ENCODE measurements around the gene SLAMF9. TPM values are rescaled to one million over a fixed set of nuclear protein-coding genes. Genes with fewer than 3 reads are reported as not detected.

Gene SLAMF9
- total RNA-seq, 2 donors from 2014 or later: not detected

DNA sequence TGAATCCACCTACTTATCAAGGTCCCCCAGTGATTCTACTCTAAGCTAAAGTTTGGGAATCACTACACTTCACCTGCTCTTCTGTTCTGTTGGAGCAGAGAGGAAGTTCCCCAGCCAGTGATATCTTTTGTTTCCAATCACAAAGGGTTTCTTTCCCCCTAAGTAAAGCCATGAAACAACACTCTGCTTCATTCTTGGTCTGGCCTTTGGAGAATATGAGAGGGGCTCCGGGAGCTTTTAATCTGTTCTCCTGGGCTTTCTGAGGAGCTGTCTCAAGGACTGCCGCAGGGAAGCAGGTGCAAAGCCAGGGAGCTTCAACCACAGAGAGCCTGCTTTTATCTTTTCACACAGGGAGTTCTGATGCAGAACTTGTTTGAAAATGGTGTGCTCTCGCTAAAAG lies 10.1 kb upstream of the SLAMF9 start:
- Mint-ChIP-seq H3K4me1 (no peaks in the 10 kb centered on the region), H3K9me3 (no peaks in the 10 kb centered on the region), H3K4me3 (no peak overlapping the region), H3K36me3 (ENCODE audit: low read depth) (no peaks in the 10 kb centered on the region), H3K27ac (no peak overlapping the region), H3K27me3 (peaks cover 29% of the 10 kb centered on the region)
- no peak for ATAC-seq (replicated peaks)

- Mint-ChIP-seq H3K9me3 (no peaks in the 10 kb centered on the region), H3K27me3 (peaks cover 16% of the 10 kb centered on the region), H3K36me3 (ENCODE audit: low read depth) (no peaks in the 10 kb centered on the region), H3K4me1 (peaks cover 5% of the 10 kb centered on the region), H3K4me3 (no peak overlapping the region), H3K27ac (no peak overlapping the region)
- no peak for ATAC-seq (replicated peaks)
These were observed 8.1 kb upstream of the SLAMF9 start for GRCh38 chr1:159962176-159962575.

DNA sequence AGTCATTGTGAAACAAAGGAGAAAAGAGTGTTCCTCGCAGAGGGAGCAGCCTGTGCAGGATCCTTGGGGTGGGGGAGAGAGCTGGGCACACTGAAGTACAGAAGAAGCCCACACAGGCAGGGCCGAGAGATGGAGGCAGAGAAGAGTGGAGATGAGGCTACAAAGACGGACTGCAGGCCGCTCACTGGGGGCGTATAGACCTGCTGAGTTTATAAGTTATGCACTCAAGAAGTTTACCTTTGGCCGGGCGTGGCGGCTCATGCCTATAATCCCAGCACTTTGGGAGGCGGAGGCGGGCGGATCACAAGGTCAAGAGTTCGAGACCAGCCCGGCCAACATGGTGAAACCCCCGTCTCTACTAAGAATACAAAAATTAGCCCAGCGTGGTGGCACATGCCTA lies 7.6 kb upstream of the SLAMF9 start:
- no peaks in the 10 kb centered on the region for H3K36me3 Mint-ChIP-seq (ENCODE audit: low read depth)
- no peak overlapping the region for H3K4me3 Mint-ChIP-seq
- no peak for ATAC-seq (replicated peaks)
- H3K9me3 Mint-ChIP-seq: no peaks in the 10 kb centered on the region
- peaks cover 16% of the 10 kb centered on the region for H3K27me3 Mint-ChIP-seq
- H3K4me1 Mint-ChIP-seq: peaks cover 5% of the 10 kb centered on the region
- H3K27ac Mint-ChIP-seq: no peak overlapping the region

- no peak overlapping the region for H3K4me3 Mint-ChIP-seq
- peaks cover 16% of the 10 kb centered on the region for H3K27me3 Mint-ChIP-seq
- peaks cover 5% of the 10 kb centered on the region for H3K4me1 Mint-ChIP-seq
- no peak overlapping the region for H3K27ac Mint-ChIP-seq
- H3K36me3 Mint-ChIP-seq (ENCODE audit: low read depth): no peaks in the 10 kb centered on the region
- H3K9me3 Mint-ChIP-seq: no peaks in the 10 kb centered on the region
- no peak for ATAC-seq (replicated peaks)
These were observed 6.8 kb upstream of the SLAMF9 start for GRCh38 chr1:159960721-159961381.

DNA sequence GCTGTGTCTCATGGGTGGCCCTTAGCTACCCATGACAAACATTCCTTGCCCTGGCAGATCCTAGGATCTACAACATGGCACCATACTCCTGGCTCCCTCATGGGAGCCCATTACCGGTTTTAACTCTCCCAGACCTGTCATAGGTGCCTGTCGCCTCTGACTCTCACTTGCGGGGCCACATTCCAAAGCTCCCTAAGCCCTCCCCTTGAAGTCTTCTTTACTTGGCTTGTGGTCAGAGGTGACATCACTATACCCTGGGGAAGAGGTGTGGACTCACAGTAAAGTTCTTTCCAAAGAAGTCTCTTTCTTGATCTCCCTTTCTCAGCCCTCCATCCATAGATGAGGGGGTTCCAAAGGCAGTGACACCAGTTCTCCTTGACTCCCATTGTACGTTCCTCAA lies 5.4 kb upstream of the SLAMF9 start:
- Mint-ChIP-seq H3K4me1 (peaks cover 5% of the 10 kb centered on the region), H3K27ac (no peak overlapping the region), H3K4me3 (no peak overlapping the region), H3K9me3 (no peaks in the 10 kb centered on the region), H3K27me3 (peaks cover 9% of the 10 kb centered on the region), H3K36me3 (ENCODE audit: low read depth) (no peaks in the 10 kb centered on the region)
- ATAC-seq (replicated peaks): no peak

DNA sequence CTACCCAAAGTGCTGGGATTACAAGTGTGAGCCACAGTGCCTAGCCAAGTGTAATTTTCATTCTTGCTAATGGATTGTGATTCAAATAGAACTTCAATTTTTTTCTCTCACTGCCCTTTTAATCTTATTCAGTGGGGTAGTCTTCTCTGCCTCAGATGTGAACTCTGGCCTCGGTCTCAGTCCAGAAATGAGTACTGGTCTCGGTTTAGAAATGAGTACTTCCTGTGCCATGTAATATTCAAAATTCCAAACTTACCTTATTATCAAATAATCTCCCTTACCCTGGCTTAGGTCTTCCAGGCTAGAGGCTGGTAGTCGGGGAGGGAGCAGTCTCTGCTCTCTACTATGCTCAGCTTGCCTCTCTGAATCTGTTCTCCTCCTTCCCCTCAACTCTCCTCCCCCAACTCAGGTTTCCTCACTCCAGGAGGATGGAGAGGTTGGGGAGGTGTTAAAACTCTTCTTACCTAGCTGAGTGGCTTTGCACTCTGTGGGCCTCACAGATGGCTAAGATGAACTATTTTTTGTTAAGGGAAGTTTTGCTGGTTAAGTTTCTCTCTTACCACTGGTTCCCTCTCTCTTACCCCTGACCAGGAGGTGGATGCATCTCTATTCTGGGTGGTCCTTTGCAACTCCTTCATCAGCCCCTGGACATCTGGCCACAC lies 4.8 kb upstream of the SLAMF9 start:
- Mint-ChIP-seq H3K27me3 (peaks cover 14% of the 10 kb centered on the region), H3K4me3 (no peak overlapping the region), H3K36me3 (ENCODE audit: low read depth) (no peaks in the 10 kb centered on the region), H3K9me3 (no peaks in the 10 kb centered on the region), H3K27ac (no peak overlapping the region), H3K4me1 (peaks cover 5% of the 10 kb centered on the region)
- ATAC-seq (replicated peaks): peak; percentile 86

DNA sequence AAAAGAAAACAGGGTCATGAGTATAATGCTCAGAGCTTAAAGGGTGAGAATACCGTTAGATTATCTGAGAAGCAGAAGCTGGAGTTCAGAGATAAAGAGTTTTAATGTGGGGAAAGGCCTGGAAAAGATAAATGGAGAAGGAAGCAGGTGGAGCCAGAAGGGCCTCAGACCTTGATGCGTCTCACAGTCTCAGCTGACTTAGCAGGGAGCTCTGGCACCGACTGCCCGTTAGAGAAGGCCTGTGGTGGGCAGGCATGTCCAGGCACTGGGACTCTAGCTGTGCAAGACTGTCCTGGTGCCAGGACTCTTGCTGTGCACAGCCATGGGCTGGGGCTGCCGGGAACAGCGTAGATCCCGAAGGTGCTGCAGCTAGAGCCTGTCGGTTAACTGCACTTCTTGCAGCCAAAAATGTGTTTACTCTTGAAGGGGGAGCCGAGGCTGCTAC lies 3.8 kb upstream of the SLAMF9 start:
- H3K36me3 Mint-ChIP-seq (ENCODE audit: low read depth): no peaks in the 10 kb centered on the region
- H3K9me3 Mint-ChIP-seq: no peaks in the 10 kb centered on the region
- H3K4me1 Mint-ChIP-seq: peaks cover 5% of the 10 kb centered on the region
- no peak overlapping the region for H3K27ac Mint-ChIP-seq
- ATAC-seq (replicated peaks): no peak
- peaks cover 21% of the 10 kb centered on the region for H3K27me3 Mint-ChIP-seq
- no peak overlapping the region for H3K4me3 Mint-ChIP-seq

GRCh38 chr1:159955456-159955855 lies 1.4 kb upstream of the SLAMF9 start:
- no peak for ATAC-seq (replicated peaks)
- Mint-ChIP-seq H3K36me3 (ENCODE audit: low read depth) (no peaks in the 10 kb centered on the region), H3K27ac (no peak overlapping the region), H3K4me1 (peaks cover 5% of the 10 kb centered on the region), H3K4me3 (no peak overlapping the region), H3K9me3 (no peaks in the 10 kb centered on the region), H3K27me3 (peaks cover 36% of the 10 kb centered on the region)

DNA sequence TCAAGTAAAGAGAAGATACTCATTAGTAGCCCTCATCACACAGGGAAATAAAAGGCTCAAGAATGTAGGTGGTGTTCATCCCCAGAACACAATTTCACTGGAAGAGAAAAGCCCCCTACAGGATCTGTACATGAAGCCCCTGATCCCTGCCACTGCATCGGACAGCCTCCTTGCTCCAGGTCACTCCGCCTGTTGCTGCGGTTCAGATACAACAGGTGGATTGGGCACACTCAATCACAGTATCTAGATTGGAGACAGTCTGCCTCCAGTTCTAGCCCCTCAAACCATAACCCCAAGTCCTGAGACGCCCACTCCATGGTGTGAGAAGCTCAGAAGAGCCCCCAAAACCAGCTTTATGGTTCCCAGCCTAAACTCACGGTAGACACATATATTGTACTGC lies 1.1 kb downstream of the SLAMF9 start:
- no peaks in the 10 kb centered on the region for H3K9me3 Mint-ChIP-seq
- peaks cover 32% of the 10 kb centered on the region for H3K27me3 Mint-ChIP-seq
- ATAC-seq (replicated peaks): no peak

GRCh38 chr1:159951551-159951950 lies 2.5 kb downstream of the SLAMF9 start:
- Mint-ChIP-seq H3K27me3 (peaks cover 32% of the 10 kb centered on the region), H3K27ac (no peak overlapping the region), H3K4me1 (no peaks in the 10 kb centered on the region), H3K4me3 (no peak overlapping the region), H3K9me3 (no peaks in the 10 kb centered on the region), H3K36me3 (ENCODE audit: low read depth) (no peaks in the 10 kb centered on the region)
- ATAC-seq (replicated peaks): no peak

More for the DNA sequence above, 1.1 kb downstream of the SLAMF9 start:
- H3K36me3 Mint-ChIP-seq (ENCODE audit: low read depth): no peaks in the 10 kb centered on the region
- H3K4me3 Mint-ChIP-seq: no peak overlapping the region
- no peak overlapping the region for H3K27ac Mint-ChIP-seq
- H3K4me1 Mint-ChIP-seq: no peaks in the 10 kb centered on the region

- Mint-ChIP-seq H3K36me3 (ENCODE audit: low read depth) (no peaks in the 10 kb centered on the region), H3K27me3 (peaks cover 29% of the 10 kb centered on the region)
- ATAC-seq (replicated peaks): no peak
These were observed 3.0 kb downstream of the SLAMF9 start for GRCh38 chr1:159951016-159951415.

GRCh38 chr1:159949981-159950381 lies 4.1 kb downstream of the SLAMF9 start:
- Mint-ChIP-seq H3K27ac (no peak overlapping the region), H3K4me3 (no peak overlapping the region), H3K4me1 (peaks cover 6% of the 10 kb centered on the region), H3K36me3 (ENCODE audit: low read depth) (no peaks in the 10 kb centered on the region), H3K27me3 (peaks cover 34% of the 10 kb centered on the region), H3K9me3 (no peaks in the 10 kb centered on the region)
- no peak for ATAC-seq (replicated peaks)

More at GRCh38 chr1:159951016-159951415, 3.0 kb downstream of the SLAMF9 start:
- H3K27ac Mint-ChIP-seq: no peak overlapping the region
- no peaks in the 10 kb centered on the region for H3K4me1 Mint-ChIP-seq
- H3K4me3 Mint-ChIP-seq: no peak overlapping the region
- no peaks in the 10 kb centered on the region for H3K9me3 Mint-ChIP-seq

DNA sequence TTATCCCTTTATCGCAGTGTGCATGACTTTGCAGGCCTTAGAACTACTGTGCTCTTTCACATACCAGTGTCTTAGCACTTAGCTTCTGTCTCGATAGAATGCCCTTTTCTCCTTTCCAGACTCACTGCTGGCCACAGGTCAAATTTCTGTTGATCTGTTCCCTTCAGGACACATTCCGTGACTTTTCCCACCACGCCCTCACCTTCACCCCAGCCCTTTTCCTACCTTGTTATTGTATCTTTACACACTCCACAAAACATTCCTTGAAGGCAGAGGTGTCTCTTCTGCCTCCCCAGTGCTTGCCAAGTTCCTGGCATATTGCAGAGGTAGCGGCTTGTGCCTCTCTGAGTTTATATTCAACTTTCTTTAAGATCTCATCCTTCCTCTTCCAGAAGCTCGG lies 4.9 kb downstream of the SLAMF9 start:
- Mint-ChIP-seq H3K4me1 (peaks cover 8% of the 10 kb centered on the region), H3K27me3 (peaks cover 37% of the 10 kb centered on the region), H3K9me3 (no peaks in the 10 kb centered on the region), H3K36me3 (ENCODE audit: low read depth) (no peaks in the 10 kb centered on the region), H3K27ac (no peak overlapping the region), H3K4me3 (no peak overlapping the region)
- ATAC-seq (replicated peaks): no peak

DNA sequence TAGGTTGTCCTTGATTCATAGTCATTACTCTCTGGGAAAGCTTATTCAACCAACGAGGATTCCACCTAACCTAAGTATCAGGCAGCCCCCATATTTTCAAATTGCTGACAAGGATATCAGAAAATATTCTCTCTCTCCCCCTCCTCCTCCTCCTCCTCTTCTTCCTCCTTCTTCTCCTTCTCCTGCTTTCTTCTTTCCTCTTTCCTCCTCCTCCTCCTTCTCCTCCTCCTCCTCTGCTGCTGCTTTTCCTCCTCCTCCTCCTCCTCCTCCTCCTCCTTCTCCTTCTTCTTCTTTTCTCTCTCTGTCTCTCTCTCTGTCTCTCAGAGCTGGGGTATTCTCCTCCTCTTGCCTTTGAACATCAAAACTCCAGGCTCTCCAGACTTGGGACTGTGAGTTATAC lies 6.1 kb downstream of the SLAMF9 start:
- ATAC-seq (replicated peaks): no peak
- Mint-ChIP-seq H3K9me3 (no peaks in the 10 kb centered on the region), H3K4me1 (peaks cover 8% of the 10 kb centered on the region), H3K36me3 (ENCODE audit: low read depth) (no peaks in the 10 kb centered on the region), H3K4me3 (no peak overlapping the region), H3K27me3 (peaks cover 36% of the 10 kb centered on the region), H3K27ac (peak overlapping the region; percentile 25)
